ENCODE results near the gene EXD1.

DNA sequence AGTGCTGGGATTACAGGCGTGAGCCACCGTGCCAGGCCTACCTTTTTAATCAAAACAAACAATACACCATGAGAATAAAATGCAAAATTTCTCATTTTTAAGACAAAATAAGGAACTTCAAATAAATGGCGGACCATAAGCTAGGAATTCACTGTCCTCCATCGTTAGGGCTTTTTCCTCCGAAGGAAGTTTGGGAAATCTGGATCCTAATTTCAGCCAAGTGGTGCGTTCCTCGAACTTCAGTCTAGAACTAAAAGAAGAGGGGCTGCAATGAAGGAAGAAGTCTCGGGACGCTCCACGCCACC is 260 bp downstream of the EXD1 start:
- TF ChIP-seq EP300 (IDR thresholded peaks at IDR 0.05) (no peak), POLR2A (IDR thresholded peaks at IDR 0.05) (no peak)
- TF ChIP-seq, protein P1, sequence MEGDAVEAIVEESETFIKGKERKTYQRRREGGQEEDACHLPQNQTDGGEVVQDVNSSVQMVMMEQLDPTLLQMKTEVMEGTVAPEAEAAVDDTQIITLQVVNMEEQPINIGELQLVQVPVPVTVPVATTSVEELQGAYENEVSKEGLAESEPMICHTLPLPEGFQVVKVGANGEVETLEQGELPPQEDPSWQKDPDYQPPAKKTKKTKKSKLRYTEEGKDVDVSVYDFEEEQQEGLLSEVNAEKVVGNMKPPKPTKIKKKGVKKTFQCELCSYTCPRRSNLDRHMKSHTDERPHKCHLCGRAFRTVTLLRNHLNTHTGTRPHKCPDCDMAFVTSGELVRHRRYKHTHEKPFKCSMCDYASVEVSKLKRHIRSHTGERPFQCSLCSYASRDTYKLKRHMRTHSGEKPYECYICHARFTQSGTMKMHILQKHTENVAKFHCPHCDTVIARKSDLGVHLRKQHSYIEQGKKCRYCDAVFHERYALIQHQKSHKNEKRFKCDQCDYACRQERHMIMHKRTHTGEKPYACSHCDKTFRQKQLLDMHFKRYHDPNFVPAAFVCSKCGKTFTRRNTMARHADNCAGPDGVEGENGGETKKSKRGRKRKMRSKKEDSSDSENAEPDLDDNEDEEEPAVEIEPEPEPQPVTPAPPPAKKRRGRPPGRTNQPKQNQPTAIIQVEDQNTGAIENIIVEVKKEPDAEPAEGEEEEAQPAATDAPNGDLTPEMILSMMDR (IDR thresholded peaks at IDR 0.05) = no peak
